GM19240 (cell line): ENCODE data around the gene POLR2J3.
"Not testable (repeated sequence)": the region's sequence is repeated elsewhere in the genome, so short reads cannot be mapped to it uniquely, and the experiment has no call there.

Source experiments
- DNase-seq: peaks from one replicate; pipeline ENCODE4 v3.0.0; 2011; ENCODE audit warnings: low spot score; ENCODE audit not compliant: insufficient read length

Gene POLR2J3

GRCh38 chr7:102572261-102573239 is at the start of gene POLR2J3:
POLR2J3 (minus strand) TSS chr7:102572583; CDS start chr7:102572521, 62 bp downstream.
- DNase-seq = not testable (repeated sequence)

- not testable (repeated sequence) for DNase-seq
These were observed 45.7 kb upstream of the POLR2J3 start for GRCh38 chr7:102618122-102618521.

DNA sequence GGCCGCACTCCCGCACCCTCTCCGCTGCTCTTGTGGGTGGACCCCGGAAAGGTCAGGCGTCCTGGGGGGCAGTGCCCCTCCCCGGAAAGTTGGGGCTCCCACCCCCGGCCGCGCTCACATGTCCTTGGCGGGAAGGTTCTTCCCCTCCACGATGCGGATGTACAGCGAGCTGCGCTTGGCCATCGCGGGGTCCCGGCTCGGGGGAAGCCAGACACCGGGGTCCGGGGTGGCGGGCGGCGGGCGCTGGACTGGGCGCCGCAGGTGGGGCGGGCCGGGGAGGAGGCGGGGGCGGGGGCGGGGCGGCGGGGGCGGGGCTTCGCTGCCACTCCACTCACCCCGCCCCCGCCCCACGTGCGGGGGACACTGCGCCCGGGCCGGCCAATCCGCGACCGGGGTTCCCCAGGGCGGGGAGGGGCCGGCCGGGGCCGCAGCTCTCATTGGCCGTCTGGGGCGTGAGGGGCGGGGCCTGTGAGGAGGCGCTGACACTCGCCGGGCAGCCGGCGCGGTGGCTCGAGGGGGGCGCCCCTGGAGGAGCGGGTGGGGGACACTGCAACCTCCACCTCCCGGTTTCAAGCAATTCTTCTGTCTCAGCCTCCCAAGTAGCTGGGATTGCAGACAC is 44.2 kb upstream of the POLR2J3 start, which contains the start of gene RASA4:
RASA4 (minus strand) TSS at position 250 of the 619 bp plus-strand sequence; CDS start at position 183, 67 bp downstream.
- not testable (repeated sequence) for DNase-seq

GRCh38 chr7:102615930-102616329 is 43.5 kb upstream of the POLR2J3 start:
- DNase-seq = not testable (repeated sequence)

- not testable (repeated sequence) for DNase-seq
These were observed 42.5 kb upstream of the POLR2J3 start for GRCh38 chr7:102614873-102615272.

GRCh38 chr7:102614346-102614697 is 41.9 kb upstream of the POLR2J3 start:
- DNase-seq = not testable (repeated sequence)

GRCh38 chr7:102613575-102614345 is 41.4 kb upstream of the POLR2J3 start:
- not testable (repeated sequence) for DNase-seq

GRCh38 chr7:102611675-102612325 is 39.4 kb upstream of the POLR2J3 start:
- DNase-seq = not testable (repeated sequence)

DNA sequence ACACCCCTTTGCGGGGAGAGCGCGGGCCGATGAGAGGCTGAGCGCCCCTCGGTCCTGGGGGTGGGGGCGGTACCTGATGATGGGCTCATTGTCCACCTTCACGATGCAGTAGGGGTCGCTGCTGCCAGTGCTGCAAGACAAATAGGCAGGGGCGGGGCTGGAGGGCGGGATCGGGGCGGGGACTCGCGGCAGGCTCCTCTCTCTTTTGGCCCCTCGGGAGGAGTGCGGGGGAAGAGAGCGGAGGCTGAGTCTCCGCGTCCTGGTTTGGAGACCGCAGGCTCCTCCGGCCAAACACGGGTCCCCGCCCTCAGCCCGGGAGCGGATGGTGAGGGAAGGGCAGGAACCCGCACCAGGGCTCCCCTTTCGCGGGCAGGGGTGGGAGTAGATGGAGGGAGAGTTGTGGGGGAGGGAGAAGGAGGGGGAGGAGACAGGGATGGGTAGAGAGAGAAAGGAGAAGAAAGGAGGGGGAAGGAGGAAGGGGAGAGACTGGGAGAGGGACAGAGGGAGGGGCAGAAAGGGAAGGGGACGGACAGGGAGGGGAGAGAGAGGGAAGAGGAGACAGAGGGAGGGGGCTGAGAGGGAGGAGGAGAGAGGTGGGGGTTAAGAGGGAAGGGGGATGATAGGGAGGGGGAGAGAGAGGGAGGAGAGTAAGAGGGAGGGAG is 38.8 kb upstream of the POLR2J3 start:
- DNase-seq = not testable (repeated sequence)

DNA sequence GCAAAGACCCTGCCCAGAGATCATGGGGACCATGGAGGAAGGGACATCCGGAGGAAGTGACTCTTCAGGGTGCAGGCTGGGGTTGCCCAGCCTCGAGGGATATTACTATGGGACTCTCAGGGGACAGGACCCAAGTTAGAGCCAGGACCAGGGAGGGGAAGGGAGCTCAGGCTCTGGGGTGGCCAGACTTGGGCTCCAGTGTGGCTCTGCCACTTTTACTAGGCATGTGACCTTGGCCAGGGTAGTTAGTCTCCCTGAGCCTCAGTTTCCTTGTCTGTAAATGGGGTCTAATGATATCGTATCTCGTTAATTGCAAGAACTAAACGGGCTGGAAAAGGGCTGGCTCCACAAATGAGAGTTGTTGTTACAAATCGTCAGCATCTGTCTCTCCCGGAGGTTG is 38.1 kb upstream of the POLR2J3 start:
- not testable (repeated sequence) for DNase-seq

- not testable (repeated sequence) for DNase-seq
These were observed 37.4 kb upstream of the POLR2J3 start for GRCh38 chr7:102609734-102610133.

- DNase-seq = not testable (repeated sequence)
These were observed 34.5 kb upstream of the POLR2J3 start for GRCh38 chr7:102606848-102607247.

- not testable (repeated sequence) for DNase-seq
These were observed 32.2 kb upstream of the POLR2J3 start for GRCh38 chr7:102604431-102605145.

DNA sequence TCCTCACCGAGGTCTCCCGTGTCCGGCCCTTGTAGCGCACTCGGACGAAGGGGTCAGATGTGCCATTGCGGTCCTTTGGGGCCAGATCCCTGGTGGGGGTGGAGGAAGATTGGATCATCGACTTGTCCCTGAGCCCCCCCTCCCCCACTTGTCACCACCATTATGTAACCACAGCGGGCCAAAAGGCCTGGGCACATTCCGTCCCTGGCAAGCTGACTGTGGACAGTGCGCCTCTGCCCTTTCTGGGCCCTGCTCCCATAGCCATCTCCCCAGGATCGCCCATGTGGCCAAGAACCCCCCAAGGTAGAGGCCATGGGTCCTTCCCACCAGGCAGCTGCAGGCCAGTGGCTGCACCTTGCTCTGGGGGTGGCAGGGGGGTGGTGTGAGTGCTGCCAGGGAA is 29.9 kb upstream of the POLR2J3 start:
- not testable (repeated sequence) for DNase-seq

DNA sequence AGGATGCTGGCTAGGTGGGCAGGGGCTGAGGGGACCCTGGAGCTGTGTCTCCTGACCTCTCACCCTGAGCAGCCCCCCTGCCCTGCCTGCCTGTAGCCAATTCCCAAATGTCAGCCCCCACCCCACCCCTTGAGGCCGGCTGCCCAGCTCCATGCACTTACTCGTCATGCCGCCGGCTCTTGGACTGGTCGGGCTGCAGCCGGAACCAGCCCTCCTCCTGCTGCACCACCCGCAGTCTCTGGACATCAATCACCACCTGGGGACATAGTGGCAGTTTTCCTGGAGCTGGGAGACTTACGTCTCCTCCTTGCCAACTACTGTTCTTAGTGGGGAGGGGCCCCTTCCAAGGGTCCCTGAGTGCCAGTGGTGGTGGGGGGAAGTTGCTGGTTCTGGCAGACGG is 27.3 kb upstream of the POLR2J3 start:
- not testable (repeated sequence) for DNase-seq

- not testable (repeated sequence) for DNase-seq
These were observed 23.7 kb upstream of the POLR2J3 start for GRCh38 chr7:102596036-102596435.

DNA sequence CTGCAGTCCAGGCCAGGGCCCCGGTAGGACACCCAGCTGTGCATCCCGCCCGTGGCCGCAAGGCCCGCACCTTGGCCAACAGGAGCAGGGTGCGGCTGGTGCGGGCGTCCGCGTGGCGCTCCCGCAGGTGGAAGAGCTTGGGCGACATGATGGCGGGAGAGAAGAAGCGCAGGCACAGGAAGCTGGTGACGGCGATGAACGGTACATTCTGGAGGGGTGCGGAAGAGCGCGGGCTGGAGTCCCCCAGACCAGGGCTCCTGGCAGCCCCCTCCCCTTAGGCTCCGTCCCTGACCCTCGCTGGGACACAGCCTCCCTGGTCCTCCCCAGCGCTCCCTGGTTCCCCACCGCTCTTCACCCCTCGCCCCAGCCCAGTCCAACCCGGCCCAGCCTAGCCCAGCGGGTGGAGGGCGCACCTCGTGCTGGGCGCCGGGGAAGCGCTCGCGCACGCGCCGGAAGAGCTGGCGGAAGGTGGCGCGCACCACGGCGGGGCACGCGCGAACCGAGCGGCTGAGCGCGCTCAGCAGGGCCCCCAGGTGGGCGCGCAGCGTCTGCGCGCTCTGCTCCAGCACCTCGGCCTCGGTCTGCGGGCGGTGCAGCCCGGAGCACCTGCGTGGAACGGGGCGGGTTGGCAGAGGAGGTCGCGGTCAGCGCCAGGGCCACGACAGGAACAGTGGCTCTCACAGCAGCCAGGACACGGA is 21.4 kb upstream of the POLR2J3 start:
- DNase-seq = not testable (repeated sequence)

GRCh38 chr7:102592477-102593019 is 20.2 kb upstream of the POLR2J3 start:
- DNase-seq = not testable (repeated sequence)

DNA sequence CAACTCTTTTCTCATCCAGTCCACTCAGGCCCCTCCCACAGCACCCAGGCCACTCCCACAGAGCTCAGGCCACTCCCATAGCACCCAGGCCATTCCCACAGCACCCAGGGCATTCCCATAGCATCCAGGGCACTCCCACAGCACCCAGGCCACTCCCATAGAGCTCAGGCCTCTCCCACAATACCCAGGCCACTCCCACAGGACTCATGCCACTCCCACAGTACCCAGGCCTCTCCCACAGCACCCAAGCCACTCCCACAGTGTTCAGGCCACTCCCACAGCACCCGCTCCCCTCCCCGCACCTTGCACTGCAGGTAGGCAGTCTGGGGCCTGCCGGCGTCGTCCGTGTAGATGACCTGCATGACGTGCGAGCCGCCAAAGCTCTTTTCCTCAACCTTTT is 17.5 kb upstream of the POLR2J3 start:
- not testable (repeated sequence) for DNase-seq
